Coronary artery (tissue), 2 donors: Measurements from ENCODE around the gene THRA.

ENCODE experiments used
- DNase-seq: peaks from one replicate; pipeline ENCODE4 v3.0.0-alpha.2; 2017; ENCODE audit warnings: low spot score
- H3K27ac ChIP-seq, 2 donors: fragments of 200-600 bp; sonication (generic); one replicate each; pipeline ENCODE4 v1.5.1; 2016 to 2019
- H3K4me3 ChIP-seq: fragments of 200-600 bp; sonication (generic); 2 replicates; pipeline ENCODE4 v1.5.1; 2016; ENCODE audit warnings: mild to moderate bottlenecking, moderate library complexity
- TF ChIP-seq, protein P1 (sequence below): fragments of 200-600 bp; sonication (generic); IDR thresholded peaks from one replicate; pipeline ENCODE4 v1.5.1; 2019; ENCODE audit warnings: antibody characterized with exemption

Gene THRA

DNA sequence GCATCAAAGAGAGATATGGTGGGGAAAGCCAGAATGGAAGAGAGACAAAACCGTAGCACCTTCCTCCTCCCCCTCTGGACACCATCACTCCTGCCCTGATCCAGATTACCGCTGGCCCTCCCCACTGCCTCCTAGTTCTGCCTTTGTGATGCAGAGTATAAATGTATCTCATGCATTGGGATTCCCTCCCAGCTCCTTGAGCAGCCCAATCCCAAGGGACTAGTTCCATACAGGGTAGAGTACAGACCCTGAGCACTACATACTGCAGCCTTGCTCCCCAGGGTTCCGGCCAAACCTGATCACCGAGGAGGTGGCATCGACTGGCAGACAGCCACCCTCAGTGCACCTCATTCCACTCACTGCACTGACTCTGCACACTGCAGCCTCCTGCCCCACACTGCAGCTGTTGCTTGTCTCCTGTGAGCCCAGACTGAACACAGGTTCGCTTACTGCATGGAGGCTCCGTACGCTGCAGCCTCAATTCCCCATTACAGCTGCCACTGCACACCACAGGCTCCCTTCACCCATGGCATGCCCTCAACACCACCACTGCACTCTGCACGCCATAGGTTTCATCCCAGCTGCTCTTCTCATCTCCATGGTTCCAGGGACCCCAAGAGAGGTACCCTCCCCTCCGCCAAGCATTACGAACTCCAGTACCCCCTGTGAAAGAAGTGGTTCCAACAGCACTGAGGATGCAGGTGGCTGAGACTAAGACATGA is 1.7 kb upstream of the THRA start:
- TF ChIP-seq, protein P1, sequence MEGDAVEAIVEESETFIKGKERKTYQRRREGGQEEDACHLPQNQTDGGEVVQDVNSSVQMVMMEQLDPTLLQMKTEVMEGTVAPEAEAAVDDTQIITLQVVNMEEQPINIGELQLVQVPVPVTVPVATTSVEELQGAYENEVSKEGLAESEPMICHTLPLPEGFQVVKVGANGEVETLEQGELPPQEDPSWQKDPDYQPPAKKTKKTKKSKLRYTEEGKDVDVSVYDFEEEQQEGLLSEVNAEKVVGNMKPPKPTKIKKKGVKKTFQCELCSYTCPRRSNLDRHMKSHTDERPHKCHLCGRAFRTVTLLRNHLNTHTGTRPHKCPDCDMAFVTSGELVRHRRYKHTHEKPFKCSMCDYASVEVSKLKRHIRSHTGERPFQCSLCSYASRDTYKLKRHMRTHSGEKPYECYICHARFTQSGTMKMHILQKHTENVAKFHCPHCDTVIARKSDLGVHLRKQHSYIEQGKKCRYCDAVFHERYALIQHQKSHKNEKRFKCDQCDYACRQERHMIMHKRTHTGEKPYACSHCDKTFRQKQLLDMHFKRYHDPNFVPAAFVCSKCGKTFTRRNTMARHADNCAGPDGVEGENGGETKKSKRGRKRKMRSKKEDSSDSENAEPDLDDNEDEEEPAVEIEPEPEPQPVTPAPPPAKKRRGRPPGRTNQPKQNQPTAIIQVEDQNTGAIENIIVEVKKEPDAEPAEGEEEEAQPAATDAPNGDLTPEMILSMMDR: no peak
- Histone ChIP-seq H3K4me3 (no peak overlapping the region), H3K27ac (peak overlapping the region in 1 of 2 donors; percentile 93)
- DNase-seq: no peak

DNA sequence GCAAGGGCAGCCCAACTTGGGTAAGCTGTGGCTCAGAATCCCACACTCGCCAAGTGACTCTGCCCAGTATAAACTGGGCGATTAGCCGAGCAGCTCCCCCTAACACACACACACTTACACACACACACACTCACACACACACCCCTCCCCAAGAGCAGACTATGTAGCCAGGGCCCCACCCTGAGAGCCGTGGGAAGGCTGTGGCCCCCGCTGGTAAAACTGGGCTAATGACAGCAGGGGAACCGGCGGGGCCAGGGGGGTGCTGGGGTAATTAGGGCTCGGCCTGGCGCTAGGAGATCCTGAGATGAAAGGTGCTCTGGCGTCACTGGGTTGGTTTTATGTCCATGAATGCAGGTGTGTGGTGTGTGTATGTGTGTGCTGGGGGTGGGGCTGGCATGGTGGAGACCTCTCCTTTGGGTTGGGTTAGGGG is 1.1 kb upstream of the THRA start:
- TF ChIP-seq, protein P1: no peak
- DNase-seq: no peak
- Histone ChIP-seq H3K4me3 (no peak overlapping the region), H3K27ac (peak overlapping the region; percentile 67 to 93)

GRCh38 chr17:40063187-40063771 is 514 bp downstream of the THRA start:
- no peak for DNase-seq
- peak overlapping the region; percentile 89 for H3K4me3 ChIP-seq
- TF ChIP-seq, protein P1: no peak
- peak overlapping the region; percentile 93 to 98 for H3K27ac ChIP-seq

- no peak for DNase-seq
- TF ChIP-seq, protein P1: no peak
- Histone ChIP-seq H3K4me3 (peak overlapping the region; percentile 89), H3K27ac (peak overlapping the region; percentile 93 to 98)
Observed at GRCh38 chr17:40063901-40064531, 1.3 kb downstream of the THRA start.

DNA sequence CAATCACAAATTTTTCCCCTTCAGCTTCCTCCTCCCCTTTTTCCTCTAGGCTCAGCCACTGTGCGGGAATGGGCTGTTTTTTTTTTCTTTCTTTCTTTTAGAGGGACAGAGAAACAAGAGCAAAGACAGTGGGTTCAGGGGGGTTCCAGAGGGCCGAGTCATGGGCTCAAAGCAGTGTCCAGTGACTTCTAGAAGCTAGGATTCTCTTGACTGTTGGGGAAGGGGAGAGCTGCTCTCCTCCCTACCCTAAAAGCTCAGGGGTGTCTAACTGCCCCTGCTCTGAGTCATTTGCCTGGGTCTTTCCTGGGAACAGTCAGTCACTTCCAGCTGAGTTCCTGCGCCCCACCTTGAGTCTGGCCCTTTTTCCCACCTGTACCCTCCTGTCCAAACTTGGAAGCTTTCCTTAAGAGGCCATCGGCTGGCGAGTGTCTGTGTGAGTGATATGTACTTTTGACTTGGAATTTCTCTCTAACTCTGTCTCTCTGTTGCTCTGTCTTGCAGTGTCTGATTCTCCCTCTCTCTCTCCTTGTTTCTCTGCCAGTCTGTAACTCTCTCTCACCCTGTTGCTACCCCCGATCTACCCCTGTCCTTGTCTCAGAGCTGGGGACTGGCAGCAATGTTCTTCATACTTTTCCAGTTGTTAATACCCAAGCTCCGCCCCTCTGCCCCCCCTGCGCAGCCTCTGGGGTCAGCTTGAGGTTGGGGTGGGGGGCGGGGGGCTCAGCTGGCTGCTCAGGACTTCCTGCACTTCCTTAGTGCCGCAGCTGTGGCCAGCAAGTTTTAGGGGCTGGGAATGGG is 2.4 kb downstream of the THRA start:
- TF ChIP-seq, protein P1: no peak
- H3K27ac ChIP-seq: peak overlapping the region; percentile 93 to 98
- no peak for DNase-seq
- peak overlapping the region; percentile 89 for H3K4me3 ChIP-seq

DNA sequence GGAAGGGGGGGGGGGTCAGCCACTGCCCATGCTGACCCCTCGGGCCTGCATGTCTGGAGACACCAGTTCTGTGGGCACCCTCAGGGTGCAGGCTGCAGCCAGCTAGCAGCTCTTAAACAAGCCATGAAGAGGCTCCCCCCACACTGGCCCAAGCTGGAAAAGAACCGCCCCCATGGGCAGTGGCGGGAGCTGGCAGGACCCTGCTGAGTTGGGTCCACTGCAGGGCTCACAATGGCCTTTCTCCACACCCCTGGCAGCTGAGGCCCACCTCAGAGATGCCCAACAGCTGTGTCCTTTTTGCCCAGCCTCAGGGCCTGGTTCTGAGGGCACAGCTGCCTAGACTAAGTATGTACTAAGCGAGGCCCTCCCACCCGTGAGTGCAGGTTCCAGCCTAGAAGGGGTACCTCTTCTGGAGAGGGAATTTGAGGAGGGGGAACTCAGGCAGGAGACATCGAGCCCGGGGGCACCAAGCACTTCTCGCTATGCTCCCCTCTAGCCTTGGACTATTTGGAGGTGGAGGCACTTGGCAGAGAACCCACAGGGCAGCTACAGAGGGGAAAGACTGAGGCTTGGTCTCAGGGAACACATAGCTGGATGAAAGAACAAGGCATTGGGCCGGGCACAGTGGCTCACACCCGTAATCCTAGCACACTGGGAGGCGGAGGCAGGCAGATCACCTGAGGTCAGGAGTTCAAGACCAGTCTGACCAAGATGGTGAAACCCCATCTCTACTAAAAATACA is 3.2 kb downstream of the THRA start:
- peak overlapping the region; percentile 93 to 98 for H3K27ac ChIP-seq
- TF ChIP-seq, protein P1: no peak
- H3K4me3 ChIP-seq: peak overlapping the region; percentile 89
- DNase-seq: no peak
